SK-N-SH treated with all-trans-retinoic acid at 6 μM for 48 hours (cell line): ENCODE measurements around the gene OCIAD1.

Experiments
- ARNTL ChIP-seq: fragments of 450-650 bp; formaldehyde crosslinking; IDR thresholded peaks from 2 replicates; pipeline ENCODE4 v1.5.0; 2020; ENCODE audit warnings: low read depth, mild to moderate bottlenecking, moderate library complexity, borderline replicate concordance
- CREB5 ChIP-seq: fragments of 250-450 bp; sonication (Bioruptor Pico); IDR thresholded peaks from 2 replicates; pipeline ENCODE4 v1.5.1; 2020; ENCODE audit warnings: low read depth, mild to moderate bottlenecking, moderate library complexity
- ISL1 ChIP-seq: fragments of 250-450 bp; sonication (Bioruptor Pico); IDR thresholded peaks from 2 replicates; pipeline ENCODE4 v2.1.2; 2022; ENCODE audit warnings: mild to moderate bottlenecking, moderate library complexity
- RARB ChIP-seq: fragments of 250-450 bp; sonication (Bioruptor Pico); IDR thresholded peaks from 2 replicates; pipeline ENCODE4 v1.8.0; 2021; ENCODE audit warnings: mild to moderate bottlenecking, moderate library complexity
- TCF4 ChIP-seq: fragments of 250-450 bp; sonication (Bioruptor Pico); IDR thresholded peaks from 2 replicates; pipeline ENCODE4 v1.8.0; 2021; ENCODE audit warnings: mild to moderate bottlenecking, moderate library complexity, borderline replicate concordance
- ZC3H10 ChIP-seq: fragments of 250-450 bp; sonication (Bioruptor Pico); IDR thresholded peaks from 2 replicates; pipeline ENCODE4 v1.5.1; 2021; ENCODE audit warnings: mild to moderate bottlenecking, moderate library complexity
- ZFP30 ChIP-seq: fragments of 450-650 bp; formaldehyde crosslinking; IDR thresholded peaks from 2 replicates; pipeline ENCODE4 v1.5.0; 2022; ENCODE audit warnings: mild to moderate bottlenecking, moderate library complexity
- TF ChIP-seq, protein P1 (sequence below): fragments of 250-450 bp; sonication (Bioruptor Pico); IDR thresholded peaks from 2 replicates; pipeline ENCODE4 v1.8.0; 2020; ENCODE audit warnings: mild to moderate bottlenecking, moderate library complexity, borderline replicate concordance
- TF ChIP-seq, protein P2 (sequence below): fragments of 250-450 bp; sonication (Bioruptor Pico); IDR thresholded peaks from 2 replicates; pipeline ENCODE4 v1.5.1; 2021; ENCODE audit warnings: mild to moderate bottlenecking, moderate library complexity

- TF ChIP-seq RARB (no peak), ARNTL (CRISPR knock-in tag) (no peak), ZC3H10 (no peak), ISL1 (CRISPR knock-in tag) (no peak), ZFP30 (CRISPR knock-in tag) (no peak), TCF4 (CRISPR knock-in tag) (no peak), CREB5 (no peak)
- TF ChIP-seq, protein P1, sequence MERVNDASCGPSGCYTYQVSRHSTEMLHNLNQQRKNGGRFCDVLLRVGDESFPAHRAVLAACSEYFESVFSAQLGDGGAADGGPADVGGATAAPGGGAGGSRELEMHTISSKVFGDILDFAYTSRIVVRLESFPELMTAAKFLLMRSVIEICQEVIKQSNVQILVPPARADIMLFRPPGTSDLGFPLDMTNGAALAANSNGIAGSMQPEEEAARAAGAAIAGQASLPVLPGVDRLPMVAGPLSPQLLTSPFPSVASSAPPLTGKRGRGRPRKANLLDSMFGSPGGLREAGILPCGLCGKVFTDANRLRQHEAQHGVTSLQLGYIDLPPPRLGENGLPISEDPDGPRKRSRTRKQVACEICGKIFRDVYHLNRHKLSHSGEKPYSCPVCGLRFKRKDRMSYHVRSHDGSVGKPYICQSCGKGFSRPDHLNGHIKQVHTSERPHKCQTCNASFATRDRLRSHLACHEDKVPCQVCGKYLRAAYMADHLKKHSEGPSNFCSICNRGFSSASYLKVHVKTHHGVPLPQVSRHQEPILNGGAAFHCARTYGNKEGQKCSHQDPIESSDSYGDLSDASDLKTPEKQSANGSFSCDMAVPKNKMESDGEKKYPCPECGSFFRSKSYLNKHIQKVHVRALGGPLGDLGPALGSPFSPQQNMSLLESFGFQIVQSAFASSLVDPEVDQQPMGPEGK (CRISPR knock-in tag) = no peak
- TF ChIP-seq, protein P2, sequence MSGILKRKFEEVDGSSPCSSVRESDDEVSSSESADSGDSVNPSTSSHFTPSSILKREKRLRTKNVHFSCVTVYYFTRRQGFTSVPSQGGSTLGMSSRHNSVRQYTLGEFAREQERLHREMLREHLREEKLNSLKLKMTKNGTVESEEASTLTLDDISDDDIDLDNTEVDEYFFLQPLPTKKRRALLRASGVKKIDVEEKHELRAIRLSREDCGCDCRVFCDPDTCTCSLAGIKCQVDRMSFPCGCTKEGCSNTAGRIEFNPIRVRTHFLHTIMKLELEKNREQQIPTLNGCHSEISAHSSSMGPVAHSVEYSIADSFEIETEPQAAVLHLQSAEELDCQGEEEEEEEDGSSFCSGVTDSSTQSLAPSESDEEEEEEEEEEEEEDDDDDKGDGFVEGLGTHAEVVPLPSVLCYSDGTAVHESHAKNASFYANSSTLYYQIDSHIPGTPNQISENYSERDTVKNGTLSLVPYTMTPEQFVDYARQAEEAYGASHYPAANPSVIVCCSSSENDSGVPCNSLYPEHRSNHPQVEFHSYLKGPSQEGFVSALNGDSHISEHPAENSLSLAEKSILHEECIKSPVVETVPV (CRISPR knock-in tag) = no peak
Observed at GRCh38 chr4:48910511-48910910, 79.6 kb downstream of the OCIAD1 start.
